GM03348 (cell line): Measurements from ENCODE around the gene EPHA4.
A peak's percentile ranks its signal among the peaks of the same experiment; 100 is the strongest.

Experiments used
- DNase-seq: peaks from one replicate; pipeline ENCODE4 v3.0.0; 2012; ENCODE audit warnings: low spot score

The EPHA4 gene

DNA sequence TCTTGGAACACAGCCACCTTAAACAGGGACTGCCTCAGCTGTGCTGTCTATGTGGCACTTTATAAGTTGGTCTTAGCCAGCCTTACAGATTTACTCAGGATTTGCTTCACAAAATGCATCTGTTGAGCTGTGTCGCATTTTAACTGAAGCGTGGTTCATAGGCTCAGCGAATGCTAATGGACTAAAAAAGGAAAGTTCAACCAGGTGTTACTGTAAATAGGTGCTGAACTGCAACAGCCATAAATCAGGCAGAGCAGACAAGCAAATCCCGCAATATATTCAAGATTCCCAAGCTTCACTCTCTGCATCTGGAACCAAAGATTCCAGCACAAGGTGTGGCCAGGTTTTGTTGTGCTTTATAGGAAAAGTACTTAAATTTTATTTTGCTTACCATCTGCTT, 130.0 kb downstream of the EPHA4 start:
- no peak for DNase-seq

- no peak for DNase-seq
Measured at GRCh38 chr2:221439761-221440479, 132.2 kb downstream of the EPHA4 start.

DNA sequence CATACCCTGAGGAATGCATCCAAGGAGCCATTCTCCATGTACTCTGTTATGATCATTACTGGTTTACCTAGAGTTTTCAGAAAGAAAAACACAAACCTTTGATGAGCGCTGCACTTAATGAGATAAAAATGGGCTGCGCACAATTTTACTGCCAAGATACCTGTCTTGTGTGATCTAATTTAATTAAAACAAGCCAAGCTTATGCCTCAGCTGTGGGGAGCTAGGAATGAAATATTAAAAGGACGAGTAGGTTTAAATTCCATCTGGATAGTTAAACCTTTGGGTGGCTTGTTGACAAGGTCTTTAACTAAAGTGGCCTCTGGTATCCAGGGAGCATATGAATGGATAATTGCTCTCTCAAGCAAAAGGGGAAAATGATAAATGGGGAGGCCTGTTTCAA, 135.0 kb downstream of the EPHA4 start:
- no peak for DNase-seq

DNA sequence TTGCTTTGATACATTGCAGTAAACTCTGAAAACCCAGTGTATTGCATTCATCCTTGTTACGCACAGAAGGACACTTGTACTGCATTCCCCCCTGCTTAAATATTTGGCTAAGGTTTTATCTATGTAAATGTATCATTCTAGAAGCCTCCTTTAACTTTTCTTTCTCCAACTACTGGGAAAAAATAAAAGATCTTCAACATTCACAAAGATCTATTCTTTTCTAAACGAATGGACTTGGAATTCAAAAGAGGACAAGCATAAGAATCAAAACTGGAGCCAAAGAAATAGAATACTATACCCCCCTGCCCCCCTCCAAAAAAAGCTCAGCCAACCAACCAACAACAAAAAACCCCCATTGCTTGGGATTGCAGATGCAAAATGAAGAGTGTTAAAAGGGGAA, 136.9 kb downstream of the EPHA4 start:
- no peak for DNase-seq

GRCh38 chr2:221434142-221434541, 138.0 kb downstream of the EPHA4 start:
- no peak for DNase-seq

- no peak for DNase-seq
Measured at GRCh38 chr2:221431477-221431876, 140.6 kb downstream of the EPHA4 start.

GRCh38 chr2:221429741-221430491, 142.2 kb downstream of the EPHA4 start:
- peak; percentile 12 for DNase-seq

GRCh38 chr2:221428896-221429295, 143.2 kb downstream of the EPHA4 start:
- no peak for DNase-seq

DNA sequence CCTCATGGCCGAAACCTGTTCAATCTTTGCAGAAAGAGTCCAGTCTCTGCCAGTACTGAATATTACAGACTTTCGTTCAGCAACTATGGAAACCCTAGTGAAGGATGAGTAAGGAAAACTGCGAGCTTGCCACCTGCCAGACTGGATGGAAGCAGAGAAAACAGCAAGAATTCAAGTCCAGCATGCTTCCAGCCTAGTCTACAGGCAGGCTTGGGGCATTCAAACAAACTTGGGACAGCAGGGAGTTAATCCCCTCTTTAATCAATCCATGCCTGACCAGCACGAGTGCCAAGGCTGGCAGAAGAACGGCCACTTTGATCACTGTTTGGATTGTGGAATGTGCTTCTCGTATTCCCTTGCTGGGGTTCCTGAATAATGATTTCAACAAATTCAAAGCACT, 145.2 kb downstream of the EPHA4 start:
- DNase-seq, result no peak

- DNase-seq, result no peak
Measured at GRCh38 chr2:221425891-221426290, 146.2 kb downstream of the EPHA4 start.

GRCh38 chr2:221425353-221425752, 146.8 kb downstream of the EPHA4 start:
- DNase-seq, result no peak

- no peak for DNase-seq
Measured at GRCh38 chr2:221423210-221423804, 148.8 kb downstream of the EPHA4 start.

GRCh38 chr2:221422516-221423209, 149.4 kb downstream of the EPHA4 start:
- no peak for DNase-seq

- DNase-seq, result no peak
Measured at GRCh38 chr2:221420245-221420644, 151.9 kb downstream of the EPHA4 start.

GRCh38 chr2:221415789-221416188, 156.3 kb downstream of the EPHA4 start:
- DNase-seq, result no peak

DNA sequence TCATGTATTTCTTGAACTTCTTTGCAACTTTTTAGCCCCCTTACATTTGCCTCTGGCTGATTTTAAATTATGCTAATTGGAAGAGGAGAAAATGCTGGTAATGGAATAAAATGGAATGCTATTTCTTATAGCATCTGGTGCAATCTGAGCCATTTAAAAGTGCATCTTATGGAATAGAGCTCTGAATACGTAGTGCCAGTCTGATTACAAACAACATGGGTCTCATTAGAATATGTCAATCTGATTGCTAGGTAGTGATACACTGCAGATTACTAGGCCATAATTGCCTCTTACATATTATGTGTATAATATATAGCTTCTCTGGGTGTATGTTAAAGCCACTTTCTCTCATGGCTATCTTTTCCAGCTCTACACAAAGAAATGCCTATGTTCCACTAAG, 159.1 kb downstream of the EPHA4 start:
- no peak for DNase-seq

DNA sequence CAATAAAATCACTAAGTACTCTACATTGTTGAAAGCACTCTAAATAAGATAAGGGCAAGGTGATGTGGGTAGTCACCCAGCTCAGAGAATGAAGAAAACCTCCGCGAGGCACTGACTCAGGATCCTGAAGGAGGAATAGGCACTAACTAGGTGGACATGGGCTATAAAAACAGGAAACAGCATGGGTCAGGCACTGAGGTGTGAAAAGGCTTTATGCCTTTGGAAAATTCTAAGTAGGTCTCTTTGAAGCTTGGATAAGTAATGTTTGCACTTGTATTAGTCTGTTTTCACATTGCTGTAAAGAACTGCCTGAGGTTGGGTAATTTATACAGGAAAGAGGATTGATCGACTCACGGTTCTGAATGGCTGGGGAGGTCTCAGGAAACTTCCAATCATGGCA, 161.6 kb downstream of the EPHA4 start:
- DNase-seq, result no peak

GRCh38 chr2:221407765-221408164, 164.3 kb downstream of the EPHA4 start:
- DNase-seq, result no peak

DNA sequence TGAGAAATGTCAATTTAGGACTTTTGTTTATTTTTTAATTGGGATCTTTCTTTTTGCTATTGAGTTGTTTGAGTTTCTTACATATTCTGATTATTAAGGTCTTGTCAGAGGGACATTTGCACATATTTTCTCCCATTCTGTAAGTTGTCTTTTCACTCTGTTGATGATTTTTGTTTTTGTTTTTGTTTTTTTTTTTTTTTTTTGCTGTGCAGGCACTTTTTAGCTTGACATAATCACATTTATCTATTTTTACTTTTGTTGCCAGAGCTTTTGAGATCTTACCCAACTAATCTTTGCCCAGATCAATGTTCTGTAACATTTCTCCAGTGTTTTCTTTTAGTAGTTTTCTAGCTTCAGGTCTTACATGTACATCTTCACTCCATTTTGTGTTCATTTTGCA, 166.6 kb downstream of the EPHA4 start:
- no peak for DNase-seq

GRCh38 chr2:221402072-221402471, 170.0 kb downstream of the EPHA4 start:
- DNase-seq, result peak; percentile 31

DNA sequence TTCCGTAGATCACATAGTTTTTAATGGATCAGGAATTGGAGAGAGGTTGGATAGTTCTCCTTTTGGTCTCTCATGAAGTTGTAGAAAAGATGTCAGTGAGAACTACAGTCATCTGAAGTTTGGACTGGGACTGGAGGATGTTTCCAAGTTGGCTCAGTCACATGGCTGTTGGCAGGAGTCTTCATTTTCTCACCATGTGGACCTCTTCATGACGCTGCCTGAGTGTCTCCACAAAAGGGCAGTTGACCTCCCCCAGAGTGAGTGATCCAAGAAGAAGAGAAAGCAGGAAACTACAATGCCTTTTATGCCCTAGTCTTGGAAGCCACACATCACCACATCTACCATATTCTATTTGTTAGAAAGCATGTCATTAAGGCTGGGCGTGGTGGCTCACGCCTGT, 171.7 kb downstream of the EPHA4 start:
- no peak for DNase-seq

- no peak for DNase-seq
Measured at GRCh38 chr2:221399183-221399582, 172.9 kb downstream of the EPHA4 start.

- no peak for DNase-seq
Measured at GRCh38 chr2:221397187-221397586, 174.9 kb downstream of the EPHA4 start.
